ENCODE measurements around the gene LEMD1.
"Not testable (repeated sequence)": the region's sequence is repeated elsewhere in the genome, so short reads cannot be mapped to it uniquely, and the experiment has no call there.

The LEMD1 gene

GRCh38 chr1:205435578-205436573 is 14.0 kb upstream of the LEMD1 start:
- H3K9ac ChIP-seq (ENCODE audit: low read length) = no peak overlapping the region
- H3K4me3 ChIP-seq (ENCODE audit: low read length) = no peak overlapping the region
- no peaks in the 10 kb centered on the region for H3K9me3 ChIP-seq (ENCODE audit: control insufficient read depth, low read length)
- peaks cover 12% of the 10 kb centered on the region for H3K27me3 ChIP-seq (ENCODE audit: control insufficient read depth, insufficient read depth, low read length)
- H3K4me1 ChIP-seq (ENCODE audit: control insufficient read depth, insufficient read depth, low read length) = peaks cover 20% of the 10 kb centered on the region
- no peaks in the 10 kb centered on the region for H3K36me3 ChIP-seq (ENCODE audit: control insufficient read depth, insufficient read depth, low read length)

- H3K27me3 ChIP-seq (ENCODE audit: control insufficient read depth, insufficient read depth, low read length) = peaks cover 12% of the 10 kb centered on the region
- no peak overlapping the region for H3K9ac ChIP-seq (ENCODE audit: low read length)
- H3K36me3 ChIP-seq (ENCODE audit: control insufficient read depth, insufficient read depth, low read length) = no peaks in the 10 kb centered on the region
- H3K4me1 ChIP-seq (ENCODE audit: control insufficient read depth, insufficient read depth, low read length) = peaks cover 12% of the 10 kb centered on the region
- H3K4me3 ChIP-seq (ENCODE audit: low read length) = no peak overlapping the region
- H3K9me3 ChIP-seq (ENCODE audit: control insufficient read depth, low read length) = no peaks in the 10 kb centered on the region
Measured at GRCh38 chr1:205434738-205435137, 12.9 kb upstream of the LEMD1 start.

- H3K9me3 ChIP-seq (ENCODE audit: control insufficient read depth, low read length); H3K9ac ChIP-seq (ENCODE audit: low read length); H3K4me3 ChIP-seq (ENCODE audit: low read length); H3K36me3 ChIP-seq (ENCODE audit: control insufficient read depth, insufficient read depth, low read length); H3K4me1 ChIP-seq (ENCODE audit: control insufficient read depth, insufficient read depth, low read length): not testable (repeated sequence)
- peaks cover 12% of the 10 kb centered on the region for H3K27me3 ChIP-seq (ENCODE audit: control insufficient read depth, insufficient read depth, low read length)
Measured at GRCh38 chr1:205432692-205433091, 10.8 kb upstream of the LEMD1 start.

GRCh38 chr1:205432116-205432515 is 10.3 kb upstream of the LEMD1 start:
- Histone ChIP-seq H3K4me1 (ENCODE audit: control insufficient read depth, insufficient read depth, low read length) (no peaks in the 10 kb centered on the region), H3K36me3 (ENCODE audit: control insufficient read depth, insufficient read depth, low read length) (no peaks in the 10 kb centered on the region), H3K9ac (ENCODE audit: low read length) (no peak overlapping the region), H3K4me3 (ENCODE audit: low read length) (no peak overlapping the region), H3K9me3 (ENCODE audit: control insufficient read depth, low read length) (no peaks in the 10 kb centered on the region), H3K27me3 (ENCODE audit: control insufficient read depth, insufficient read depth, low read length) (peaks cover 12% of the 10 kb centered on the region)

GRCh38 chr1:205430696-205431305 is 8.9 kb upstream of the LEMD1 start:
- no peaks in the 10 kb centered on the region for H3K36me3 ChIP-seq (ENCODE audit: control insufficient read depth, insufficient read depth, low read length)
- peak overlapping the region; percentile 56 for H3K4me3 ChIP-seq (ENCODE audit: low read length)
- no peaks in the 10 kb centered on the region for H3K9me3 ChIP-seq (ENCODE audit: control insufficient read depth, low read length)
- peak overlapping the region; percentile 47 for H3K9ac ChIP-seq (ENCODE audit: low read length)
- H3K27me3 ChIP-seq (ENCODE audit: control insufficient read depth, insufficient read depth, low read length) = peaks cover 8% of the 10 kb centered on the region
- no peaks in the 10 kb centered on the region for H3K4me1 ChIP-seq (ENCODE audit: control insufficient read depth, insufficient read depth, low read length)

GRCh38 chr1:205429762-205430695 is 8.2 kb upstream of the LEMD1 start:
- Histone ChIP-seq H3K36me3 (ENCODE audit: control insufficient read depth, insufficient read depth, low read length) (no peaks in the 10 kb centered on the region), H3K9ac (ENCODE audit: low read length) (peak overlapping the region; percentile 47), H3K4me3 (ENCODE audit: low read length) (peak overlapping the region; percentile 56), H3K27me3 (ENCODE audit: control insufficient read depth, insufficient read depth, low read length) (peaks cover 3% of the 10 kb centered on the region), H3K4me1 (ENCODE audit: control insufficient read depth, insufficient read depth, low read length) (no peaks in the 10 kb centered on the region), H3K9me3 (ENCODE audit: control insufficient read depth, low read length) (no peaks in the 10 kb centered on the region)

GRCh38 chr1:205424901-205425600 is 3.2 kb upstream of the LEMD1 start:
- H3K27me3 ChIP-seq (ENCODE audit: control insufficient read depth, insufficient read depth, low read length) = peaks cover 14% of the 10 kb centered on the region
- no peaks in the 10 kb centered on the region for H3K4me1 ChIP-seq (ENCODE audit: control insufficient read depth, insufficient read depth, low read length)
- no peaks in the 10 kb centered on the region for H3K36me3 ChIP-seq (ENCODE audit: control insufficient read depth, insufficient read depth, low read length)
- H3K4me3 ChIP-seq (ENCODE audit: low read length) = no peak overlapping the region
- H3K9ac ChIP-seq (ENCODE audit: low read length) = no peak overlapping the region
- no peaks in the 10 kb centered on the region for H3K9me3 ChIP-seq (ENCODE audit: control insufficient read depth, low read length)

GRCh38 chr1:205423814-205424399 is 2.1 kb upstream of the LEMD1 start:
- H3K4me1 ChIP-seq (ENCODE audit: control insufficient read depth, insufficient read depth, low read length) = no peaks in the 10 kb centered on the region
- peaks cover 14% of the 10 kb centered on the region for H3K27me3 ChIP-seq (ENCODE audit: control insufficient read depth, insufficient read depth, low read length)
- H3K9ac ChIP-seq (ENCODE audit: low read length) = no peak overlapping the region
- H3K4me3 ChIP-seq (ENCODE audit: low read length) = no peak overlapping the region
- H3K36me3 ChIP-seq (ENCODE audit: control insufficient read depth, insufficient read depth, low read length) = no peaks in the 10 kb centered on the region
- H3K9me3 ChIP-seq (ENCODE audit: control insufficient read depth, low read length) = no peaks in the 10 kb centered on the region

GRCh38 chr1:205422993-205423642 is 1.3 kb upstream of the LEMD1 start:
- H3K36me3 ChIP-seq (ENCODE audit: control insufficient read depth, insufficient read depth, low read length) = no peaks in the 10 kb centered on the region
- no peaks in the 10 kb centered on the region for H3K4me1 ChIP-seq (ENCODE audit: control insufficient read depth, insufficient read depth, low read length)
- no peaks in the 10 kb centered on the region for H3K9me3 ChIP-seq (ENCODE audit: control insufficient read depth, low read length)
- no peak overlapping the region for H3K4me3 ChIP-seq (ENCODE audit: low read length)
- H3K27me3 ChIP-seq (ENCODE audit: control insufficient read depth, insufficient read depth, low read length) = peaks cover 14% of the 10 kb centered on the region
- H3K9ac ChIP-seq (ENCODE audit: low read length) = no peak overlapping the region

- Histone ChIP-seq H3K9me3 (ENCODE audit: control insufficient read depth, low read length) (no peaks in the 10 kb centered on the region), H3K4me3 (ENCODE audit: low read length) (no peak overlapping the region), H3K36me3 (ENCODE audit: control insufficient read depth, insufficient read depth, low read length) (no peaks in the 10 kb centered on the region), H3K27me3 (ENCODE audit: control insufficient read depth, insufficient read depth, low read length) (peaks cover 14% of the 10 kb centered on the region), H3K9ac (ENCODE audit: low read length) (no peak overlapping the region), H3K4me1 (ENCODE audit: control insufficient read depth, insufficient read depth, low read length) (no peaks in the 10 kb centered on the region)
Measured at GRCh38 chr1:205420938-205421337, 918 bp downstream of the LEMD1 start.

All from mucosa of stomach (tissue), 1 donor.